MM.1S (cell line): ENCODE results near the gene ARPP21.

Experiments
- CTCF ChIP-seq: fragments of 300-600 bp; sonication (generic); IDR thresholded peaks from 2 replicates; pipeline ENCODE4 v1.5.1; 2016; ENCODE audit warnings: antibody characterized with exemption, low read length, mixed read lengths
- EZH2phosphoT487 ChIP-seq: fragments of 300-600 bp; sonication (generic); IDR thresholded peaks from 2 replicates; pipeline ENCODE4 v1.6.1; 2018; ENCODE audit warnings: antibody characterized with exemption, low read length

DNA sequence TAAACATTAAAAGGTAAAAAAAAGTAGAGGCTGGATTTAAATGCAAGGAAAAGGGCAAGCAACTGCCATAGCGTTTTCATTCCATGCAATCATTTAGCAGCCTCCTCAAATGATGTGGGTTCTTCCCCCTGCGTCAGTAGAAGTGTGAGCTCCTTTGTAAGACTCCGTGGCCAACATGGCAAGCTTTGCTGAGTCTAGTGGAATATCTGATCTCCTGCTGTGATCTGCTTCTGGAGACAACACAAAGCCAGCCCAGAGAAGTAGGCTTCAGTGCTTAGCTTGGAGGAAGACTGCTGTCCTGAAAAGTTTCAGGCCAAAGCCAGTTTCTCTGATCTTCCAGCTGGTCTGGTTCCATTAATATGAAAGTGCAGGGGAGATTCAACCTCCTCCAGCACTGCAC is 70.4 kb downstream of the ARPP21 start:
- TF ChIP-seq EZH2phosphoT487, result no peak
- TF ChIP-seq CTCF, result no peak
